SK-N-SH (cell line): ENCODE data around the gene SLC24A3.

Experiments
- EP300 ChIP-seq, 2 experiments: IDR thresholded peaks; 2 replicates each; pipeline versions ENCODE4 v1.4.0 to v1.6.1; 2012; ENCODE audit warnings: borderline replicate concordance in 1 of 2, low read depth in 1 of 2, low read length in 1 of 2
- POLR2AphosphoS5 ChIP-seq: IDR thresholded peaks from 2 replicates; pipeline ENCODE4 v1.6.1; 2012; ENCODE audit warnings: low read depth, low read length
- TAF1 ChIP-seq: IDR thresholded peaks from 2 replicates; pipeline ENCODE4 v1.6.1; 2012; ENCODE audit warnings: low read depth, mild to moderate bottlenecking, low read length, moderate library complexity, borderline replicate concordance
- TF ChIP-seq, protein P1 (sequence below): fragments of 200-600 bp; sonication (generic); IDR thresholded peaks from 2 replicates; pipeline ENCODE4 v1.6.1; 2017; ENCODE audit warnings: antibody characterized with exemption, mild to moderate bottlenecking, moderate library complexity
- TF ChIP-seq, protein P2 (sequence below): IDR thresholded peaks from 2 replicates; pipeline ENCODE4 v1.6.1; 2012; ENCODE audit warnings: mild to moderate bottlenecking, low read depth, low read length, moderate library complexity

DNA sequence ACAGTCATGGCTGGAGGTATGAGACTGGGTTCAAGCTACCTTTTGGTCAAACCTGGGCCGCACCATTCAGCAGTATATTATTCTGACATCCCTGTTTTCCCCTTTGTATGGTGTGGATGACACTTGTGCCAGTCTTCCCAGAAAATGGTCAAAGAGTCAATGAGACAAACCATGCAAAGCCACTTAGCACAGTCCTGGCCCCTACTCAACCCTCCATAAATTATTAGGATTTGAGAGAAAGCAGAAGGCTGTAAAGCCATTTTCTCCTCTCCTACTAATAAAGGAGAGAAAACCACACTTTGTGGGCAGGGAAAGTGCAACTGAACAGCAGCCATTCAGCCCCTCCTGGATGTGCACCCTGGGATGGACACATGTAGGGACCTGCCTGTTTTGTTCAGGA, 236.2 kb downstream of the SLC24A3 start:
- TF ChIP-seq, protein P1, sequence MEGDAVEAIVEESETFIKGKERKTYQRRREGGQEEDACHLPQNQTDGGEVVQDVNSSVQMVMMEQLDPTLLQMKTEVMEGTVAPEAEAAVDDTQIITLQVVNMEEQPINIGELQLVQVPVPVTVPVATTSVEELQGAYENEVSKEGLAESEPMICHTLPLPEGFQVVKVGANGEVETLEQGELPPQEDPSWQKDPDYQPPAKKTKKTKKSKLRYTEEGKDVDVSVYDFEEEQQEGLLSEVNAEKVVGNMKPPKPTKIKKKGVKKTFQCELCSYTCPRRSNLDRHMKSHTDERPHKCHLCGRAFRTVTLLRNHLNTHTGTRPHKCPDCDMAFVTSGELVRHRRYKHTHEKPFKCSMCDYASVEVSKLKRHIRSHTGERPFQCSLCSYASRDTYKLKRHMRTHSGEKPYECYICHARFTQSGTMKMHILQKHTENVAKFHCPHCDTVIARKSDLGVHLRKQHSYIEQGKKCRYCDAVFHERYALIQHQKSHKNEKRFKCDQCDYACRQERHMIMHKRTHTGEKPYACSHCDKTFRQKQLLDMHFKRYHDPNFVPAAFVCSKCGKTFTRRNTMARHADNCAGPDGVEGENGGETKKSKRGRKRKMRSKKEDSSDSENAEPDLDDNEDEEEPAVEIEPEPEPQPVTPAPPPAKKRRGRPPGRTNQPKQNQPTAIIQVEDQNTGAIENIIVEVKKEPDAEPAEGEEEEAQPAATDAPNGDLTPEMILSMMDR, result no peak
- no peak for TF ChIP-seq POLR2AphosphoS5
- TF ChIP-seq TAF1, result no peak
- TF ChIP-seq, protein P2, sequence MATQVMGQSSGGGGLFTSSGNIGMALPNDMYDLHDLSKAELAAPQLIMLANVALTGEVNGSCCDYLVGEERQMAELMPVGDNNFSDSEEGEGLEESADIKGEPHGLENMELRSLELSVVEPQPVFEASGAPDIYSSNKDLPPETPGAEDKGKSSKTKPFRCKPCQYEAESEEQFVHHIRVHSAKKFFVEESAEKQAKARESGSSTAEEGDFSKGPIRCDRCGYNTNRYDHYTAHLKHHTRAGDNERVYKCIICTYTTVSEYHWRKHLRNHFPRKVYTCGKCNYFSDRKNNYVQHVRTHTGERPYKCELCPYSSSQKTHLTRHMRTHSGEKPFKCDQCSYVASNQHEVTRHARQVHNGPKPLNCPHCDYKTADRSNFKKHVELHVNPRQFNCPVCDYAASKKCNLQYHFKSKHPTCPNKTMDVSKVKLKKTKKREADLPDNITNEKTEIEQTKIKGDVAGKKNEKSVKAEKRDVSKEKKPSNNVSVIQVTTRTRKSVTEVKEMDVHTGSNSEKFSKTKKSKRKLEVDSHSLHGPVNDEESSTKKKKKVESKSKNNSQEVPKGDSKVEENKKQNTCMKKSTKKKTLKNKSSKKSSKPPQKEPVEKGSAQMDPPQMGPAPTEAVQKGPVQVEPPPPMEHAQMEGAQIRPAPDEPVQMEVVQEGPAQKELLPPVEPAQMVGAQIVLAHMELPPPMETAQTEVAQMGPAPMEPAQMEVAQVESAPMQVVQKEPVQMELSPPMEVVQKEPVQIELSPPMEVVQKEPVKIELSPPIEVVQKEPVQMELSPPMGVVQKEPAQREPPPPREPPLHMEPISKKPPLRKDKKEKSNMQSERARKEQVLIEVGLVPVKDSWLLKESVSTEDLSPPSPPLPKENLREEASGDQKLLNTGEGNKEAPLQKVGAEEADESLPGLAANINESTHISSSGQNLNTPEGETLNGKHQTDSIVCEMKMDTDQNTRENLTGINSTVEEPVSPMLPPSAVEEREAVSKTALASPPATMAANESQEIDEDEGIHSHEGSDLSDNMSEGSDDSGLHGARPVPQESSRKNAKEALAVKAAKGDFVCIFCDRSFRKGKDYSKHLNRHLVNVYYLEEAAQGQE, result no peak
- TF ChIP-seq EP300 (IDR thresholded peaks at IDR 0.05; ENCODE audit: borderline replicate concordance in 1 of 2, low read depth in 1 of 2, low read length in 1 of 2), result no peak
